ENCODE data around the gene SEBOX.

The SEBOX gene

GRCh38 chr17:28392491-28392890 is 27.5 kb upstream of the SEBOX start:
- DNase-seq: no peak

GRCh38 chr17:28391401-28391800 is 26.4 kb upstream of the SEBOX start:
- no peak for DNase-seq

GRCh38 chr17:28390984-28391383 is 26.0 kb upstream of the SEBOX start:
- DNase-seq: no peak

GRCh38 chr17:28390563-28390962 is 25.6 kb upstream of the SEBOX start:
- DNase-seq: no peak

- no peak for DNase-seq
Measured at GRCh38 chr17:28390141-28390540, 25.1 kb upstream of the SEBOX start.

GRCh38 chr17:28388106-28388505 is 23.1 kb upstream of the SEBOX start:
- no peak for DNase-seq

- no peak for DNase-seq
Measured at GRCh38 chr17:28386391-28386790, 21.4 kb upstream of the SEBOX start.

GRCh38 chr17:28385406-28385805 is 20.4 kb upstream of the SEBOX start:
- DNase-seq: no peak

- no peak for DNase-seq
Measured at GRCh38 chr17:28385037-28385400, 20.0 kb upstream of the SEBOX start.

GRCh38 chr17:28384281-28385036 is 19.5 kb upstream of the SEBOX start:
- DNase-seq: no peak

GRCh38 chr17:28381141-28381825 is 16.3 kb upstream of the SEBOX start:
- no peak for DNase-seq

GRCh38 chr17:28379814-28380801 is 15.1 kb upstream of the SEBOX start:
- no peak for DNase-seq

GRCh38 chr17:28372945-28373274 is 7.9 kb upstream of the SEBOX start:
- DNase-seq: no peak

- DNase-seq: no peak
Measured at GRCh38 chr17:28372203-28372944, 7.4 kb upstream of the SEBOX start.

- peak; percentile 79 for DNase-seq
Measured at GRCh38 chr17:28371245-28372202, 6.5 kb upstream of the SEBOX start, which contains the start of gene SARM1. TSS of gene SARM1 (plus strand) at chr17:28371694. CDS start at chr17:28372033, 339 bp downstream.

- no peak for DNase-seq
Measured at GRCh38 chr17:28370744-28371103, 5.7 kb upstream of the SEBOX start.

GRCh38 chr17:28370035-28370743 is 5.2 kb upstream of the SEBOX start, which contains the start of gene VTN:
TSS of gene VTN (minus strand) at chr17:28370307. CDS start at chr17:28370203, 104 bp downstream.
- DNase-seq: no peak

- no peak for DNase-seq
Measured at GRCh38 chr17:28369684-28370034, 4.7 kb upstream of the SEBOX start.

- DNase-seq: no peak
Measured at GRCh38 chr17:28368915-28369683, 4.1 kb upstream of the SEBOX start.

GRCh38 chr17:28368306-28368831 is 3.4 kb upstream of the SEBOX start:
- DNase-seq: no peak
